WTC11 (cell line): ENCODE data around the gene DDRGK1.

Source experiments
- TEAD4 ChIP-seq: sonication (generic); formaldehyde crosslinking; IDR thresholded peaks from 2 replicates; pipeline ENCODE4 v1.8.0; 2022; ENCODE audit warnings: mild to moderate bottlenecking, missing genetic modification reagents
- TF ChIP-seq, protein P1 (sequence below): sonication (generic); formaldehyde crosslinking; IDR thresholded peaks from 2 replicates; pipeline ENCODE4 v1.8.0; 2022; ENCODE audit warnings: mild to moderate bottlenecking, missing genetic modification reagents
- TF ChIP-seq, protein P2 (sequence below): fragments of 200-600 bp; IDR thresholded peaks from 2 replicates; pipeline ENCODE4 v1.8.0; 2022; ENCODE audit warnings: antibody characterized with exemption
- TF ChIP-seq, protein P3 (sequence below): sonication (generic); formaldehyde crosslinking; IDR thresholded peaks from 2 replicates; pipeline ENCODE4 v1.8.0; 2022; ENCODE audit warnings: mild to moderate bottlenecking, missing genetic modification reagents
- TF ChIP-seq, protein P4 (sequence below): sonication (generic); formaldehyde crosslinking; IDR thresholded peaks from 2 replicates; pipeline ENCODE4 v1.8.0; 2022; ENCODE audit warnings: mild to moderate bottlenecking, missing genetic modification reagents
- TF ChIP-seq, protein P5 (sequence below): sonication (generic); formaldehyde crosslinking; IDR thresholded peaks from 2 replicates; pipeline ENCODE4 v1.8.1; 2022; ENCODE audit warnings: mild to moderate bottlenecking, missing genetic modification reagents, moderate library complexity, borderline replicate concordance
- TF ChIP-seq, protein P6 (sequence below): sonication (generic); formaldehyde crosslinking; conservative IDR thresholded peaks from 2 replicates; pipeline ENCODE4 v1.8.1; 2022; ENCODE audit warnings: mild to moderate bottlenecking, missing genetic modification reagents
- TF ChIP-seq, protein P7 (sequence below): sonication (generic); formaldehyde crosslinking; IDR thresholded peaks from 2 replicates; pipeline ENCODE4 v1.8.1; 2022; ENCODE audit warnings: low read depth, missing genetic modification reagents, borderline replicate concordance

DNA sequence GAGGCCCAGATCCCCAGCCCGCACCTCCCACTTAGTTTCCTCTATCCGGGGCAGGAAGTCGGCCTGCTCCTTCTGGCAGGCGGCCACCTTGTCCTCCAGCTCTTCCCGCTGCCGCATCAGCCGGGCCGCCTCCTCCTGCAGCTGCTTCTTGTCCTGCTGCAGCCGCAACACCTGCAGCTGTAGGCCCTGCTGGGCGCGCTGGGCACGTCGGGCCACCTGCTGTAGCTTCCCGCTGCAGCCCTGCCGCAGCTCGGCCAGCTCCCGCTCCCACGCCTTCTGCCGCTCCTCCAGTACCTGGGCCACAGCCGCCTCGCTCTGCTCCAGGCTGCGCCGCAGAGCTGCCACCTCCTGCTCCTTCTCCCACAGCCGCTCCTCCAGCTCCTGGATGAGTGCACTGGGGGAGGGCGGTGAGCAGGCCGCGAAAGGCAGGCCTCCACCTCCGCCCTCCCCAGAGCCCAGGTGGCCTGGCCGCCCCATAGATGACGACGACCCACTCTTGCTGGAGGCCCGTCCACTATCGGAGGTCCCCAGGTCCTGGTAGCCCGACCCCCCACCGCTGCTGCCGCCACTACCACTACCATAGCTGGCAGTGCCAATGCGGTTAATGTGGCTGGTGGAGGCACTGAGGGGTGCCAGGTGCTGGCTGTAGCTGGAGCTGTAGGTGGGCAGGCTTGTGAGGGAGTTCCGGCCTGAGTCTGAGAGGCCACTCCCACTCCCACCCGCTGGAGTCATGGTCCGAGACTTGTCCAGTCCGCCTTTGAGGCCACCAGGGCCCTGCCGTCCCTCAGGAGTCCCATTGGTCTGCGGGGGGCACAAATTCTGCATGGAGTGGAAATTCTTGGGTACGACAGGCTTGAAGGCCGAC, 38.8 kb downstream of the DDRGK1 start:
- TF ChIP-seq, protein P1, sequence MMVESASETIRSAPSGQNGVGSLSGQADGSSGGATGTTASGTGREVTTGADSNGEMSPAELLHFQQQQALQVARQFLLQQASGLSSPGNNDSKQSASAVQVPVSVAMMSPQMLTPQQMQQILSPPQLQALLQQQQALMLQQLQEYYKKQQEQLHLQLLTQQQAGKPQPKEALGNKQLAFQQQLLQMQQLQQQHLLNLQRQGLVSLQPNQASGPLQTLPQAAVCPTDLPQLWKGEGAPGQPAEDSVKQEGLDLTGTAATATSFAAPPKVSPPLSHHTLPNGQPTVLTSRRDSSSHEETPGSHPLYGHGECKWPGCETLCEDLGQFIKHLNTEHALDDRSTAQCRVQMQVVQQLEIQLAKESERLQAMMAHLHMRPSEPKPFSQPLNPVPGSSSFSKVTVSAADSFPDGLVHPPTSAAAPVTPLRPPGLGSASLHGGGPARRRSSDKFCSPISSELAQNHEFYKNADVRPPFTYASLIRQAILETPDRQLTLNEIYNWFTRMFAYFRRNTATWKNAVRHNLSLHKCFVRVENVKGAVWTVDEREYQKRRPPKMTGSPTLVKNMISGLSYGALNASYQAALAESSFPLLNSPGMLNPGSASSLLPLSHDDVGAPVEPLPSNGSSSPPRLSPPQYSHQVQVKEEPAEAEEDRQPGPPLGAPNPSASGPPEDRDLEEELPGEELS (CRISPR knock-in tag) = no peak
- TF ChIP-seq, protein P2, sequence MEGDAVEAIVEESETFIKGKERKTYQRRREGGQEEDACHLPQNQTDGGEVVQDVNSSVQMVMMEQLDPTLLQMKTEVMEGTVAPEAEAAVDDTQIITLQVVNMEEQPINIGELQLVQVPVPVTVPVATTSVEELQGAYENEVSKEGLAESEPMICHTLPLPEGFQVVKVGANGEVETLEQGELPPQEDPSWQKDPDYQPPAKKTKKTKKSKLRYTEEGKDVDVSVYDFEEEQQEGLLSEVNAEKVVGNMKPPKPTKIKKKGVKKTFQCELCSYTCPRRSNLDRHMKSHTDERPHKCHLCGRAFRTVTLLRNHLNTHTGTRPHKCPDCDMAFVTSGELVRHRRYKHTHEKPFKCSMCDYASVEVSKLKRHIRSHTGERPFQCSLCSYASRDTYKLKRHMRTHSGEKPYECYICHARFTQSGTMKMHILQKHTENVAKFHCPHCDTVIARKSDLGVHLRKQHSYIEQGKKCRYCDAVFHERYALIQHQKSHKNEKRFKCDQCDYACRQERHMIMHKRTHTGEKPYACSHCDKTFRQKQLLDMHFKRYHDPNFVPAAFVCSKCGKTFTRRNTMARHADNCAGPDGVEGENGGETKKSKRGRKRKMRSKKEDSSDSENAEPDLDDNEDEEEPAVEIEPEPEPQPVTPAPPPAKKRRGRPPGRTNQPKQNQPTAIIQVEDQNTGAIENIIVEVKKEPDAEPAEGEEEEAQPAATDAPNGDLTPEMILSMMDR = no peak
- TF ChIP-seq, protein P3, sequence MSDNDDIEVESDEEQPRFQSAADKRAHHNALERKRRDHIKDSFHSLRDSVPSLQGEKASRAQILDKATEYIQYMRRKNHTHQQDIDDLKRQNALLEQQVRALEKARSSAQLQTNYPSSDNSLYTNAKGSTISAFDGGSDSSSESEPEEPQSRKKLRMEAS (CRISPR knock-in tag) = no peak
- TF ChIP-seq, protein P4, sequence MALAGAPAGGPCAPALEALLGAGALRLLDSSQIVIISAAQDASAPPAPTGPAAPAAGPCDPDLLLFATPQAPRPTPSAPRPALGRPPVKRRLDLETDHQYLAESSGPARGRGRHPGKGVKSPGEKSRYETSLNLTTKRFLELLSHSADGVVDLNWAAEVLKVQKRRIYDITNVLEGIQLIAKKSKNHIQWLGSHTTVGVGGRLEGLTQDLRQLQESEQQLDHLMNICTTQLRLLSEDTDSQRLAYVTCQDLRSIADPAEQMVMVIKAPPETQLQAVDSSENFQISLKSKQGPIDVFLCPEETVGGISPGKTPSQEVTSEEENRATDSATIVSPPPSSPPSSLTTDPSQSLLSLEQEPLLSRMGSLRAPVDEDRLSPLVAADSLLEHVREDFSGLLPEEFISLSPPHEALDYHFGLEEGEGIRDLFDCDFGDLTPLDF (CRISPR knock-in tag) = no peak
- TF ChIP-seq, protein P5, sequence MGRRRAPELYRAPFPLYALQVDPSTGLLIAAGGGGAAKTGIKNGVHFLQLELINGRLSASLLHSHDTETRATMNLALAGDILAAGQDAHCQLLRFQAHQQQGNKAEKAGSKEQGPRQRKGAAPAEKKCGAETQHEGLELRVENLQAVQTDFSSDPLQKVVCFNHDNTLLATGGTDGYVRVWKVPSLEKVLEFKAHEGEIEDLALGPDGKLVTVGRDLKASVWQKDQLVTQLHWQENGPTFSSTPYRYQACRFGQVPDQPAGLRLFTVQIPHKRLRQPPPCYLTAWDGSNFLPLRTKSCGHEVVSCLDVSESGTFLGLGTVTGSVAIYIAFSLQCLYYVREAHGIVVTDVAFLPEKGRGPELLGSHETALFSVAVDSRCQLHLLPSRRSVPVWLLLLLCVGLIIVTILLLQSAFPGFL = no peak
- TF ChIP-seq, protein P6, sequence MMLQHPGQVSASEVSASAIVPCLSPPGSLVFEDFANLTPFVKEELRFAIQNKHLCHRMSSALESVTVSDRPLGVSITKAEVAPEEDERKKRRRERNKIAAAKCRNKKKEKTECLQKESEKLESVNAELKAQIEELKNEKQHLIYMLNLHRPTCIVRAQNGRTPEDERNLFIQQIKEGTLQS (CRISPR knock-in tag) = no peak
- TF ChIP-seq, protein P7, sequence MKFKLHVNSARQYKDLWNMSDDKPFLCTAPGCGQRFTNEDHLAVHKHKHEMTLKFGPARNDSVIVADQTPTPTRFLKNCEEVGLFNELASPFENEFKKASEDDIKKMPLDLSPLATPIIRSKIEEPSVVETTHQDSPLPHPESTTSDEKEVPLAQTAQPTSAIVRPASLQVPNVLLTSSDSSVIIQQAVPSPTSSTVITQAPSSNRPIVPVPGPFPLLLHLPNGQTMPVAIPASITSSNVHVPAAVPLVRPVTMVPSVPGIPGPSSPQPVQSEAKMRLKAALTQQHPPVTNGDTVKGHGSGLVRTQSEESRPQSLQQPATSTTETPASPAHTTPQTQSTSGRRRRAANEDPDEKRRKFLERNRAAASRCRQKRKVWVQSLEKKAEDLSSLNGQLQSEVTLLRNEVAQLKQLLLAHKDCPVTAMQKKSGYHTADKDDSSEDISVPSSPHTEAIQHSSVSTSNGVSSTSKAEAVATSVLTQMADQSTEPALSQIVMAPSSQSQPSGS (CRISPR knock-in tag) = no peak
- TF ChIP-seq TEAD4 (CRISPR knock-in tag) = no peak
